Measurements from ENCODE around the gene TLL2. TPM values are rescaled to one million over a fixed set of nuclear protein-coding genes. Genes with fewer than 3 reads are reported as not detected.

Gene TLL2
- total and polyA plus RNA-seq, 12 donors, result 0.10 to 0.40 (median 0.13) TPM; not detected in 6

GRCh38 chr10:96497391-96497790 is 16.3 kb downstream of the TLL2 start:
- Histone ChIP-seq H3K36me3 (replicated peaks in 1 of 2) (no peaks in the 10 kb centered on the region), H3K4me1 (replicated peaks in 1 of 2) (no peaks in the 10 kb centered on the region), H3K27ac (no peak overlapping the region), H3K27me3 (no peaks in the 10 kb centered on the region), H3K4me3 (no peak overlapping the region), H3K9me3 (replicated peaks in 1 of 3) (no peaks in the 10 kb centered on the region)
- intact Hi-C loops (cut with DNase I), result no loop called here
- no peak for TF ChIP-seq POLR2A (IDR thresholded peaks at IDR 0.05)
- TF ChIP-seq, protein P1, sequence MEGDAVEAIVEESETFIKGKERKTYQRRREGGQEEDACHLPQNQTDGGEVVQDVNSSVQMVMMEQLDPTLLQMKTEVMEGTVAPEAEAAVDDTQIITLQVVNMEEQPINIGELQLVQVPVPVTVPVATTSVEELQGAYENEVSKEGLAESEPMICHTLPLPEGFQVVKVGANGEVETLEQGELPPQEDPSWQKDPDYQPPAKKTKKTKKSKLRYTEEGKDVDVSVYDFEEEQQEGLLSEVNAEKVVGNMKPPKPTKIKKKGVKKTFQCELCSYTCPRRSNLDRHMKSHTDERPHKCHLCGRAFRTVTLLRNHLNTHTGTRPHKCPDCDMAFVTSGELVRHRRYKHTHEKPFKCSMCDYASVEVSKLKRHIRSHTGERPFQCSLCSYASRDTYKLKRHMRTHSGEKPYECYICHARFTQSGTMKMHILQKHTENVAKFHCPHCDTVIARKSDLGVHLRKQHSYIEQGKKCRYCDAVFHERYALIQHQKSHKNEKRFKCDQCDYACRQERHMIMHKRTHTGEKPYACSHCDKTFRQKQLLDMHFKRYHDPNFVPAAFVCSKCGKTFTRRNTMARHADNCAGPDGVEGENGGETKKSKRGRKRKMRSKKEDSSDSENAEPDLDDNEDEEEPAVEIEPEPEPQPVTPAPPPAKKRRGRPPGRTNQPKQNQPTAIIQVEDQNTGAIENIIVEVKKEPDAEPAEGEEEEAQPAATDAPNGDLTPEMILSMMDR (IDR thresholded peaks at IDR 0.05), result no peak
- WGBS, 4 donors, result 62 to 76% (median 66%) methylated on average over 5 of the region's 5 CpGs
- no peak for DNase-seq

DNA sequence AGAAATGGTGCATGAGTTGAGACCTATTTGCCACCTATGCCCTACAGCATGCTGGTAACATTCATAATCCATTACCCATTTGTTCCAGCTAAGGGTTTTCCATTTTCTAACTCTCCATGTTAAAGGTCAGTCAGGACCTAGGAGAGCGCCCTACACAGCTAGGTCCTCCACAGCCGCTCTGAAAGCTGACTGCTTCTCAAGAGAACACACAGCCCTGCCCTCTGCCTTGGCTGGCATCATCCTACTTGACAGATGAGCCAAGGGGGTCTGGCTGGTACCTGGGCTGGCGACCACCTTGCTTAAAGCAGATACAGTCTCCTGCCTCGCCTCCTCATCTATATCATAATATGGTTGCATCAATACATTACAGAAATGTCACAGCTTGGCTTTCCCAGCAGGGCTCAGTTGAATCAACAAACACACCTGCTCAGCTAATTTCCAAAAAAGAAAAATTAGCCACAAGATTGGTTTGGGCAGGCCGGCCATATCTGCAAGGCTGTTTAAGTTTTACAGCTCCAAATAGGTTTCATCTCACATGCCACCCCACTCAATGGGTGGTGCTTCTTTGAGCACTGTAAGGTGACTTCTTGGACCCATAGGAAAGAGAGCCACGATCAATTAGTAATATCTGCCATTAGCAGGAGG is 17.3 kb downstream of the TLL2 start:
- H3K4me1 ChIP-seq (replicated peaks in 1 of 2), result no peaks in the 10 kb centered on the region
- no peak overlapping the region for H3K27ac ChIP-seq
- peak in 2 of 7 donors; percentile 5 to 20 for DNase-seq
- H3K27me3 ChIP-seq, result no peaks in the 10 kb centered on the region
- no peak overlapping the region for H3K4me3 ChIP-seq
- H3K36me3 ChIP-seq (replicated peaks in 1 of 2), result no peaks in the 10 kb centered on the region
- 41 to 63% (median 55%) methylated on average over 6 of the region's 6 CpGs for WGBS, 4 donors
- H3K9me3 ChIP-seq (replicated peaks in 1 of 3), result no peaks in the 10 kb centered on the region
- intact Hi-C loops (cut with DNase I), result no loop called here
- TF ChIP-seq, protein P1 (IDR thresholded peaks at IDR 0.05), result no peak
- TF ChIP-seq POLR2A (IDR thresholded peaks at IDR 0.05), result no peak

DNA sequence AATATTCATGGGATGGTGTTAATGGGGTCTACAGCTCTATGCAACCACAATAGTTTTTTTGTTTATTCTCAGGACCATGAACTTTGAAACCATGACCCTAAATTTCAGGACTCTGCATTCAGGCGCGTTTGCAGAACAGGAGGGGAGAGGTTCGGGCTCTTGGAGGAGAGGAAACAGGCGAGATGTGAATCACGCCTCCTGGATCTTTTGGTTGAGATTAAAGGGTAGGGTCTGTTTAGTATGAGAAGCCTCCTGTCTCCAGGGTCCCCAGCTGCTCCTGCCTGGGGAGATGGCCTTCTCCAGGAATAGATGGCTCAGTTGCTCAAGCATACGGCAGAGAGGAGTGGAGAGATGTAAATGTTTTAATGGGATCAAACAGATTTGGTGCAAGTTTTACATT is 18.2 kb downstream of the TLL2 start:
- H3K9me3 ChIP-seq (replicated peaks in 1 of 3), result no peaks in the 10 kb centered on the region
- H3K4me3 ChIP-seq, result no peak overlapping the region
- TF ChIP-seq, protein P1 (IDR thresholded peaks at IDR 0.05), result no peak
- TF ChIP-seq POLR2A (IDR thresholded peaks at IDR 0.05), result no peak
- no peaks in the 10 kb centered on the region for H3K36me3 ChIP-seq (replicated peaks in 1 of 2)
- DNase-seq, result no peak
- no peaks in the 10 kb centered on the region for H3K27me3 ChIP-seq
- WGBS, 4 donors, result 89 to 96% (median 94%) methylated on average over 6 of the region's 6 CpGs
- intact Hi-C loops (cut with DNase I), result no loop called here
- no peak overlapping the region for H3K27ac ChIP-seq
- H3K4me1 ChIP-seq (replicated peaks in 1 of 2), result no peaks in the 10 kb centered on the region

- no peaks in the 10 kb centered on the region for H3K36me3 ChIP-seq (replicated peaks in 1 of 2)
- no peaks in the 10 kb centered on the region for H3K27me3 ChIP-seq
- intact Hi-C loops (cut with DNase I), result no loop called here
- TF ChIP-seq POLR2A (IDR thresholded peaks at IDR 0.05), result no peak
- TF ChIP-seq, protein P1 (IDR thresholded peaks at IDR 0.05), result no peak
- no peak for DNase-seq
- no peaks in the 10 kb centered on the region for H3K9me3 ChIP-seq (replicated peaks in 1 of 3)
- no peaks in the 10 kb centered on the region for H3K4me1 ChIP-seq (replicated peaks in 1 of 2)
- no peak overlapping the region for H3K4me3 ChIP-seq
- WGBS, 4 donors, result 80 to 89% (median 87%) methylated on average over 3 to 4 of the region's 4 CpGs
- H3K27ac ChIP-seq, result no peak overlapping the region
Observed at GRCh38 chr10:96494694-96495093, 19.0 kb downstream of the TLL2 start.

All from adrenal gland (tissue), 12 donors.